A673 (cell line): ENCODE measurements around the gene HTRA2.

Source experiments
- CTCF ChIP-seq: fragments of 300-800, 200-600 bp; sonication (generic); conservative IDR thresholded peaks from 2 replicates; pipeline ENCODE4 v1.5.1; 2017; ENCODE audit warnings: low read depth, mild to moderate bottlenecking, antibody characterized with exemption, low read length, moderate library complexity, mixed read lengths
- EZH2 ChIP-seq: fragments of 200-600 bp; sonication (generic); IDR thresholded peaks from 2 replicates; pipeline ENCODE4 v1.6.1; 2017; ENCODE audit warnings: borderline replicate concordance, low read depth, mild to moderate bottlenecking, mixed read lengths, antibody characterized with exemption, low read length; ENCODE audit not compliant: poor library complexity, severe bottlenecking

DNA sequence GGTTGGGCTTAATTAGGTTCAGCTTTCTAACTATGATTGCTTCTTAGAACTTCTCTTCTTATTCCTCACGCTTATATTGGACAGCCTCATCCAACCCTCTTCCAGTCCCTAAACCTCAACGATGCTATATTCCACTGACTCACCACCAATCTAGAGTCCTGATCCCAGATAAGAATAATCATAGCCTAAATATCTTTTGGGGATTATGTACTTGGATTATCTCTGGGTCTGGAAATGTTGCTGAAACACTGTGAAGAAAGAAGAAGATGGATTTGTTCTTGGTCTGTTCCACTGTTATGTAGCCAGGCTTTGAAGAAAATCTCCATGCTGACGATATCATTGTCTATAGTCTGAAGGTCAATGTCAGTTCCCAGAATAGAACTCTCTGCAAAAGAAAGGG, 51.7 kb downstream of the HTRA2 start:
- TF ChIP-seq CTCF (no peak), EZH2 (no peak)
